ENCODE data around the gene MYCN.

DNA sequence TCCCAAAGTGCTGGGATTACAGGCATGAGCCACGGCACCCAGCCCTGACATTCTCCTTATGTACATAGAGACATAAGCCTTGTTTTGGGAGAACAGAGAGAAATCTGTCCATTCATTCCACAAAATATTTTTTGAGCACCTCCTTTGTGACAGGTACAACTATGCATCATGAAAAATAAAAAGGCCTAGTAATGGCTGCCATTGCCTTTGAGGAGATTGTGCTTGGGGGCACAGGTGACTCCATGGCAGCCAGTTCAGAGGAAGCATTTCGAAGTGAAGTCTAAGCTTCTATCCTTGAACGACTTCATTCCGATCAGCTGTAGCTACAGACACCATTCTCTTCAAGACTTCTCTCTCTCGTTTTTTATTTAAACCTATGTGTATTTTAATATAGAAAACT is 10.5 kb upstream of the MYCN start:
- TF ChIP-seq, protein P1, sequence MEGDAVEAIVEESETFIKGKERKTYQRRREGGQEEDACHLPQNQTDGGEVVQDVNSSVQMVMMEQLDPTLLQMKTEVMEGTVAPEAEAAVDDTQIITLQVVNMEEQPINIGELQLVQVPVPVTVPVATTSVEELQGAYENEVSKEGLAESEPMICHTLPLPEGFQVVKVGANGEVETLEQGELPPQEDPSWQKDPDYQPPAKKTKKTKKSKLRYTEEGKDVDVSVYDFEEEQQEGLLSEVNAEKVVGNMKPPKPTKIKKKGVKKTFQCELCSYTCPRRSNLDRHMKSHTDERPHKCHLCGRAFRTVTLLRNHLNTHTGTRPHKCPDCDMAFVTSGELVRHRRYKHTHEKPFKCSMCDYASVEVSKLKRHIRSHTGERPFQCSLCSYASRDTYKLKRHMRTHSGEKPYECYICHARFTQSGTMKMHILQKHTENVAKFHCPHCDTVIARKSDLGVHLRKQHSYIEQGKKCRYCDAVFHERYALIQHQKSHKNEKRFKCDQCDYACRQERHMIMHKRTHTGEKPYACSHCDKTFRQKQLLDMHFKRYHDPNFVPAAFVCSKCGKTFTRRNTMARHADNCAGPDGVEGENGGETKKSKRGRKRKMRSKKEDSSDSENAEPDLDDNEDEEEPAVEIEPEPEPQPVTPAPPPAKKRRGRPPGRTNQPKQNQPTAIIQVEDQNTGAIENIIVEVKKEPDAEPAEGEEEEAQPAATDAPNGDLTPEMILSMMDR (conservative IDR thresholded peaks at IDR 0.05 in 1 of 2, IDR thresholded peaks at IDR 0.05 in 1 of 2; ENCODE audit: low read depth in 1 of 2, low read length in 2 of 2) = no peak
- no peak for TF ChIP-seq EZH2 (IDR thresholded peaks at IDR 0.05; ENCODE audit: low read length, missing control alignments)

Measured in fibroblast of lung (primary cell).